K562 (cell line): Measurements from ENCODE around the gene FGD6. TPM values are rescaled to one million over a fixed set of nuclear protein-coding genes. Genes with fewer than 3 reads are reported as not detected.
A peak's percentile ranks its signal among the peaks of the same experiment; 100 is the strongest.

ENCODE experiments used
- ATF7 ChIP-seq: fragments of 450-650 bp; IDR thresholded peaks from 2 replicates; pipeline ENCODE4 v1.7.1; 2014; ENCODE audit warnings: mild to moderate bottlenecking, moderate library complexity
- BACH1 ChIP-seq: fragments of 200-800 bp; sonication (Bioruptor generic); IDR thresholded peaks from 2 replicates; pipeline ENCODE4 v1.6.1; 2016; ENCODE audit warnings: missing genetic modification characterization, missing compliant biosample characterization
- BDP1 ChIP-seq: IDR thresholded peaks from 3 replicates; pipeline ENCODE4 v1.6.1; 2011; ENCODE audit not compliant: insufficient read length, insufficient read depth
- CBFA2T3 ChIP-seq: fragments of 450-650 bp; IDR thresholded peaks from 2 replicates; pipeline ENCODE4 v1.6.1; 2017
- EHMT2 ChIP-seq: fragments of 450-650 bp; IDR thresholded peaks from 2 replicates; pipeline ENCODE4 v1.6.1; 2018; ENCODE audit warnings: antibody characterized with exemption
- EP400 ChIP-seq: fragments of 450-650 bp; IDR thresholded peaks from 2 replicates; pipeline ENCODE4 v1.6.1; 2017; ENCODE audit warnings: antibody characterized with exemption, mild to moderate bottlenecking, moderate library complexity
- ILK ChIP-seq: fragments of 450-650 bp; IDR thresholded peaks from 2 replicates; pipeline ENCODE4 v1.6.1; 2016; ENCODE audit warnings: missing genetic modification characterization, low read depth, mild to moderate bottlenecking, missing compliant biosample characterization, moderate library complexity, borderline replicate concordance
- KLF13 ChIP-seq: fragments of 450-650 bp; IDR thresholded peaks from 2 replicates; pipeline ENCODE4 v1.6.1; 2016; ENCODE audit warnings: missing genetic modification characterization, low read depth, mild to moderate bottlenecking, missing compliant biosample characterization, moderate library complexity, borderline replicate concordance
- MAFF ChIP-seq: IDR thresholded peaks from 2 replicates; pipeline ENCODE4 v1.6.1; 2012; ENCODE audit warnings: low read length, improper control_type of control experiment
- MYC ChIP-seq, 2 experiments: fragments of 250-450 bp in 1 of 2; sonication (Bioruptor Pico) in 1 of 2; IDR thresholded peaks; 2 replicates each; pipeline versions ENCODE4 v1.5.1 to v1.6.1; 2012 to 2021; ENCODE audit warnings: low read depth in 2 of 2, borderline replicate concordance in 1 of 2, improper control_type of control experiment in 1 of 2, low read length in 1 of 2, mild to moderate bottlenecking in 1 of 2, moderate library complexity in 1 of 2
- NUFIP1 ChIP-seq: fragments of 450-650 bp; IDR thresholded peaks from 2 replicates; pipeline ENCODE4 v1.6.1; 2018; ENCODE audit not compliant: partially characterized antibody
- PCBP2 ChIP-seq: fragments of 200-400 bp; formaldehyde crosslinking; IDR thresholded peaks from 2 replicates; pipeline ENCODE4 v1.6.1; 2018; ENCODE audit warnings: low read length, low read depth, mild to moderate bottlenecking, moderate library complexity; ENCODE audit not compliant: poor library complexity, severe bottlenecking
- POLR2B ChIP-seq: fragments of 450-650 bp; IDR thresholded peaks from 2 replicates; pipeline ENCODE4 v1.6.1; 2018; ENCODE audit warnings: low read depth; ENCODE audit not compliant: partially characterized antibody
- TBL1XR1 ChIP-seq, 2 experiments: IDR thresholded peaks; 2 replicates each; pipeline ENCODE4 v1.6.1; 2012; ENCODE audit warnings: improper control_type of control experiment in 2 of 2, low read length in 2 of 2, mild to moderate bottlenecking in 1 of 2
- THRAP3 ChIP-seq: fragments of 450-650 bp; IDR thresholded peaks from 2 replicates; pipeline ENCODE4 v1.6.1; 2016; ENCODE audit warnings: mild to moderate bottlenecking, inconsistent platforms, borderline replicate concordance
- USF1 ChIP-seq: sonication (generic); formaldehyde crosslinking; IDR thresholded peaks from 2 replicates; pipeline ENCODE4 v1.9.0; 2022; ENCODE audit warnings: mild to moderate bottlenecking, missing genetic modification reagents
- XRCC3 ChIP-seq: fragments of 450-650 bp; IDR thresholded peaks from 2 replicates; pipeline ENCODE4 v1.6.1; 2017; ENCODE audit warnings: mild to moderate bottlenecking, moderate library complexity
- ZBTB40 ChIP-seq, 2 experiments: fragments of 450-650 bp in 1 of 2; sonication (generic) in 1 of 2; formaldehyde crosslinking in 1 of 2; IDR thresholded peaks; 2 replicates each; pipeline versions ENCODE4 v1.7.1 to v1.9.0; 2016 to 2022; ENCODE audit warnings: inconsistent platforms in 1 of 2, mild to moderate bottlenecking in 1 of 2, missing genetic modification reagents in 1 of 2
- ZNF134 ChIP-seq: fragments of 250-450 bp; sonication (Bioruptor Pico); conservative IDR thresholded peaks from 2 replicates; pipeline ENCODE4 v1.4.0; 2020
- ZNF143 ChIP-seq: sonication (generic); formaldehyde crosslinking; IDR thresholded peaks from 2 replicates; pipeline ENCODE4 v1.9.0; 2022; ENCODE audit warnings: mild to moderate bottlenecking, missing genetic modification reagents
- polyA plus RNA-seq, 8 experiments: library from polyadenylated mRNA; depleted of rRNA in 4 of 8; stranded (reverse) in 5 of 8; unstranded in 3 of 8; fragments of >200 nt; fragmentation: Nextera tagmentation in 2 of 8; fragmentation: Illumina TruSeq in 1 of 8; extraction: Ambion mirVana in 2 of 8; extraction: Trizol in 1 of 8; gene quantifications; 2 replicates each; pipeline versions ENCODE4 v1.2.1 to v1.2.3, GENCODE V29; 2011 to 2014; ENCODE audit warnings: inconsistent platforms in 1 of 8, missing spikeins in 1 of 8
- total RNA-seq, 7 experiments: library from RNA; depleted of rRNA in 6 of 7; stranded (reverse); fragments of >200 nt in 6 of 7; fragmentation: Illumina TruSeq in 2 of 7; extraction: Trizol in 2 of 7; gene quantifications; 2 replicates each; pipeline versions ENCODE4 v1.2.1 to v1.2.3, GENCODE V29; 2011 to 2021; ENCODE audit warnings: low replicate concordance in 1 of 7

FGD6 gene
- total and polyA plus RNA-seq, 9 of the 15 experiments (the other 6 are each of a cell fraction or from before 2014, with no cell fraction given), result 1.5 to 11.1 (median 5.8) TPM

- no peak for TF ChIP-seq POLR2B
- TF ChIP-seq KLF13, result no peak
- no peak for TF ChIP-seq THRAP3
- TF ChIP-seq ZBTB40 (IDR thresholded peaks at IDR 0.05), result 0 out of 2 replicates have a peak, but pooled peaks have one; percentile 6
- TF ChIP-seq ZBTB40 (CRISPR knock-in tag; IDR thresholded peaks at IDR 0.05), result no peak
- TF ChIP-seq BDP1, result no peak
- no peak for TF ChIP-seq USF1
- no peak for TF ChIP-seq NUFIP1
- TF ChIP-seq ATF7, result peak; percentile 69
- TF ChIP-seq MYC (IDR thresholded peaks at IDR 0.05; ENCODE audit: low read depth, low read length), result 0 out of 2 replicates have a peak, but pooled peaks have one; percentile 31
- TF ChIP-seq MYC (CRISPR knock-in tag; IDR thresholded peaks at IDR 0.05; ENCODE audit: borderline replicate concordance, low read depth), result no peak
- TF ChIP-seq EP400, result peak; percentile 45
- no peak for TF ChIP-seq PCBP2
- TF ChIP-seq BACH1, result peak; percentile 90
- no peak for TF ChIP-seq XRCC3
- no peak for TF ChIP-seq ILK
- TF ChIP-seq CBFA2T3, result peak; percentile 74
- no peak for TF ChIP-seq ZNF143 (CRISPR knock-in tag)
- peak; percentile 47; the same call in 1 of the 2 replicates for TF ChIP-seq EHMT2
- TF ChIP-seq ZNF134 (CRISPR knock-in tag), result peak; percentile 17; the same call in 1 of the 2 replicates
- peak in 1 of 2 experiments; percentile 22; a peak in 1 of 4 replicates for TF ChIP-seq TBL1XR1 (IDR thresholded peaks at IDR 0.05; ENCODE audit: low read length in 2 of 2)
- peak; percentile 87 for TF ChIP-seq MAFF
Observed at GRCh38 chr12:95182868-95183415, 34.3 kb downstream of the FGD6 start (continued).
